ENCODE measurements around the gene BCL2L11.
A peak's percentile ranks its signal among the peaks of the same experiment; 100 is the strongest.

The BCL2L11 gene

GRCh38 chr2:111101592-111101991 lies 19.1 kb upstream of the BCL2L11 start:
- H3K9me3 ChIP-seq (ENCODE audit: control insufficient read depth in 1 of 2, low read length in 2 of 2): no peaks in the 10 kb centered on the region

GRCh38 chr2:111102216-111102615 lies 18.5 kb upstream of the BCL2L11 start:
- Histone ChIP-seq H3K9me3 (ENCODE audit: control insufficient read depth in 1 of 2, low read length in 2 of 2) (no peaks in the 10 kb centered on the region), H3K4me1 (ENCODE audit: control insufficient read depth in 1 of 2, insufficient read depth in 2 of 2, low read length in 2 of 2) (no peaks in the 10 kb centered on the region), H3K36me3 (ENCODE audit: control insufficient read depth in 1 of 2, insufficient read depth in 2 of 2, low read length in 2 of 2) (no peaks in the 10 kb centered on the region), H3K27me3 (ENCODE audit: control insufficient read depth in 1 of 2, insufficient read depth in 2 of 2, low read length in 2 of 2) (no peaks in the 10 kb centered on the region), H3K4me3 (ENCODE audit: low read depth in 1 of 2, low read length in 2 of 2) (no peak overlapping the region), H3K9ac (ENCODE audit: low read depth in 1 of 2, low read length in 2 of 2) (no peak overlapping the region), H3K27ac (ENCODE audit: low read depth, low read length) (no peak overlapping the region)

More at GRCh38 chr2:111101592-111101991, 19.1 kb upstream of the BCL2L11 start:
- no peaks in the 10 kb centered on the region for H3K36me3 ChIP-seq (ENCODE audit: control insufficient read depth in 1 of 2, insufficient read depth in 2 of 2, low read length in 2 of 2)
- no peak overlapping the region for H3K9ac ChIP-seq (ENCODE audit: low read depth in 1 of 2, low read length in 2 of 2)
- H3K4me3 ChIP-seq (ENCODE audit: low read depth in 1 of 2, low read length in 2 of 2): no peak overlapping the region
- H3K4me1 ChIP-seq (ENCODE audit: control insufficient read depth in 1 of 2, insufficient read depth in 2 of 2, low read length in 2 of 2): no peaks in the 10 kb centered on the region
- no peaks in the 10 kb centered on the region for H3K27me3 ChIP-seq (ENCODE audit: control insufficient read depth in 1 of 2, insufficient read depth in 2 of 2, low read length in 2 of 2)
- no peak overlapping the region for H3K27ac ChIP-seq (ENCODE audit: low read depth, low read length)

GRCh38 chr2:111105926-111106325 lies 14.8 kb upstream of the BCL2L11 start:
- no peaks in the 10 kb centered on the region for H3K36me3 ChIP-seq (ENCODE audit: control insufficient read depth in 1 of 2, insufficient read depth in 2 of 2, low read length in 2 of 2)
- no peak overlapping the region for H3K9ac ChIP-seq (ENCODE audit: low read depth in 1 of 2, low read length in 2 of 2)
- peaks cover 0 to 5% of the 10 kb centered on the region in 2 donors for H3K27me3 ChIP-seq (ENCODE audit: control insufficient read depth in 1 of 2, insufficient read depth in 2 of 2, low read length in 2 of 2)
- H3K9me3 ChIP-seq (ENCODE audit: control insufficient read depth in 1 of 2, low read length in 2 of 2): no peaks in the 10 kb centered on the region
- no peaks in the 10 kb centered on the region for H3K4me1 ChIP-seq (ENCODE audit: control insufficient read depth in 1 of 2, insufficient read depth in 2 of 2, low read length in 2 of 2)
- H3K27ac ChIP-seq (ENCODE audit: low read depth, low read length): no peak overlapping the region
- H3K4me3 ChIP-seq (ENCODE audit: low read depth in 1 of 2, low read length in 2 of 2): no peak overlapping the region

GRCh38 chr2:111106706-111107105 lies 14.0 kb upstream of the BCL2L11 start:
- no peaks in the 10 kb centered on the region for H3K36me3 ChIP-seq (ENCODE audit: control insufficient read depth in 1 of 2, insufficient read depth in 2 of 2, low read length in 2 of 2)
- H3K9ac ChIP-seq (ENCODE audit: low read depth in 1 of 2, low read length in 2 of 2): no peak overlapping the region
- H3K27me3 ChIP-seq (ENCODE audit: control insufficient read depth in 1 of 2, insufficient read depth in 2 of 2, low read length in 2 of 2): peaks cover 0 to 5% of the 10 kb centered on the region in 2 donors
- no peaks in the 10 kb centered on the region for H3K4me1 ChIP-seq (ENCODE audit: control insufficient read depth in 1 of 2, insufficient read depth in 2 of 2, low read length in 2 of 2)
- H3K4me3 ChIP-seq (ENCODE audit: low read depth in 1 of 2, low read length in 2 of 2): no peak overlapping the region
- no peak overlapping the region for H3K27ac ChIP-seq (ENCODE audit: low read depth, low read length)
- H3K9me3 ChIP-seq (ENCODE audit: control insufficient read depth in 1 of 2, low read length in 2 of 2): no peaks in the 10 kb centered on the region

- no peaks in the 10 kb centered on the region for H3K9me3 ChIP-seq (ENCODE audit: control insufficient read depth in 1 of 2, low read length in 2 of 2)
- H3K27ac ChIP-seq (ENCODE audit: low read depth, low read length): no peak overlapping the region
- H3K27me3 ChIP-seq (ENCODE audit: control insufficient read depth in 1 of 2, insufficient read depth in 2 of 2, low read length in 2 of 2): peaks cover 5% of the 10 kb centered on the region in 2 donors
- no peaks in the 10 kb centered on the region for H3K36me3 ChIP-seq (ENCODE audit: control insufficient read depth in 1 of 2, insufficient read depth in 2 of 2, low read length in 2 of 2)
- no peaks in the 10 kb centered on the region for H3K4me1 ChIP-seq (ENCODE audit: control insufficient read depth in 1 of 2, insufficient read depth in 2 of 2, low read length in 2 of 2)
- H3K9ac ChIP-seq (ENCODE audit: low read depth in 1 of 2, low read length in 2 of 2): no peak overlapping the region
- no peak overlapping the region for H3K4me3 ChIP-seq (ENCODE audit: low read depth in 1 of 2, low read length in 2 of 2)
Measured at GRCh38 chr2:111108745-111109271, 11.9 kb upstream of the BCL2L11 start.

GRCh38 chr2:111111101-111111755 lies 9.5 kb upstream of the BCL2L11 start:
- no peak overlapping the region for H3K4me3 ChIP-seq (ENCODE audit: low read depth in 1 of 2, low read length in 2 of 2)
- H3K36me3 ChIP-seq (ENCODE audit: control insufficient read depth in 1 of 2, insufficient read depth in 2 of 2, low read length in 2 of 2): no peaks in the 10 kb centered on the region
- peaks cover 9 to 13% of the 10 kb centered on the region in 2 donors for H3K27me3 ChIP-seq (ENCODE audit: control insufficient read depth in 1 of 2, insufficient read depth in 2 of 2, low read length in 2 of 2)
- H3K9me3 ChIP-seq (ENCODE audit: control insufficient read depth in 1 of 2, low read length in 2 of 2): no peaks in the 10 kb centered on the region
- H3K9ac ChIP-seq (ENCODE audit: low read depth in 1 of 2, low read length in 2 of 2): no peak overlapping the region
- no peaks in the 10 kb centered on the region for H3K4me1 ChIP-seq (ENCODE audit: control insufficient read depth in 1 of 2, insufficient read depth in 2 of 2, low read length in 2 of 2)
- no peak overlapping the region for H3K27ac ChIP-seq (ENCODE audit: low read depth, low read length)

GRCh38 chr2:111113838-111114237 lies 6.9 kb upstream of the BCL2L11 start:
- H3K9me3 ChIP-seq (ENCODE audit: control insufficient read depth in 1 of 2, low read length in 2 of 2): no peaks in the 10 kb centered on the region
- no peak overlapping the region for H3K27ac ChIP-seq (ENCODE audit: low read depth, low read length)
- peaks cover 19 to 22% of the 10 kb centered on the region in 2 donors for H3K4me1 ChIP-seq (ENCODE audit: control insufficient read depth in 1 of 2, insufficient read depth in 2 of 2, low read length in 2 of 2)
- no peak overlapping the region for H3K4me3 ChIP-seq (ENCODE audit: low read depth in 1 of 2, low read length in 2 of 2)
- no peaks in the 10 kb centered on the region for H3K36me3 ChIP-seq (ENCODE audit: control insufficient read depth in 1 of 2, insufficient read depth in 2 of 2, low read length in 2 of 2)
- H3K27me3 ChIP-seq (ENCODE audit: control insufficient read depth in 1 of 2, insufficient read depth in 2 of 2, low read length in 2 of 2): peaks cover 25 to 37% of the 10 kb centered on the region in 2 donors
- H3K9ac ChIP-seq (ENCODE audit: low read depth in 1 of 2, low read length in 2 of 2): no peak overlapping the region

- Histone ChIP-seq H3K9me3 (ENCODE audit: control insufficient read depth in 1 of 2, low read length in 2 of 2) (no peaks in the 10 kb centered on the region), H3K9ac (ENCODE audit: low read depth in 1 of 2, low read length in 2 of 2) (no peak overlapping the region), H3K27ac (ENCODE audit: low read depth, low read length) (no peak overlapping the region), H3K4me3 (ENCODE audit: low read depth in 1 of 2, low read length in 2 of 2) (no peak overlapping the region), H3K27me3 (ENCODE audit: control insufficient read depth in 1 of 2, insufficient read depth in 2 of 2, low read length in 2 of 2) (peaks cover 40 to 45% of the 10 kb centered on the region in 2 donors), H3K4me1 (ENCODE audit: control insufficient read depth in 1 of 2, insufficient read depth in 2 of 2, low read length in 2 of 2) (peaks cover 31 to 38% of the 10 kb centered on the region in 2 donors), H3K36me3 (ENCODE audit: control insufficient read depth in 1 of 2, insufficient read depth in 2 of 2, low read length in 2 of 2) (no peaks in the 10 kb centered on the region)
Measured at GRCh38 chr2:111116011-111116746, 4.5 kb upstream of the BCL2L11 start.

GRCh38 chr2:111116843-111117597 lies 3.7 kb upstream of the BCL2L11 start:
- Histone ChIP-seq H3K4me1 (ENCODE audit: control insufficient read depth in 1 of 2, insufficient read depth in 2 of 2, low read length in 2 of 2) (peaks cover 31 to 45% of the 10 kb centered on the region in 2 donors), H3K36me3 (ENCODE audit: control insufficient read depth in 1 of 2, insufficient read depth in 2 of 2, low read length in 2 of 2) (no peaks in the 10 kb centered on the region), H3K9ac (ENCODE audit: low read depth in 1 of 2, low read length in 2 of 2) (no peak overlapping the region), H3K4me3 (ENCODE audit: low read depth in 1 of 2, low read length in 2 of 2) (peak overlapping the region; percentile 65 to 75), H3K9me3 (ENCODE audit: control insufficient read depth in 1 of 2, low read length in 2 of 2) (no peaks in the 10 kb centered on the region), H3K27me3 (ENCODE audit: control insufficient read depth in 1 of 2, insufficient read depth in 2 of 2, low read length in 2 of 2) (peaks cover 40 to 45% of the 10 kb centered on the region in 2 donors), H3K27ac (ENCODE audit: low read depth, low read length) (no peak overlapping the region)

Measured in duodenal mucosa (tissue), 2 donors.